Activated CD8-positive, alpha-beta memory T cell treated with anti-CD3 and anti-CD28 coated beads for 48 hours (primary cell): ENCODE data around the gene HNRNPM.

Source experiments
- DNase-seq, 3 experiments: peaks; one replicate each; pipeline ENCODE4 v3.0.0-alpha.2; 2020; ENCODE audit warnings: low read depth in 2 of 3, low spot score in 2 of 3

Gene HNRNPM

GRCh38 chr19:8484331-8484894, 39.6 kb downstream of the HNRNPM start:
- no peak for DNase-seq

- no peak for DNase-seq
These were observed 41.0 kb downstream of the HNRNPM start for GRCh38 chr19:8485561-8486371.

GRCh38 chr19:8486661-8487136, 41.9 kb downstream of the HNRNPM start:
- DNase-seq: no peak

GRCh38 chr19:8487137-8487851, 42.5 kb downstream of the HNRNPM start:
- no peak for DNase-seq

GRCh38 chr19:8488365-8488764, 43.6 kb downstream of the HNRNPM start:
- DNase-seq: no peak

- DNase-seq: no peak
These were observed 45.0 kb downstream of the HNRNPM start for GRCh38 chr19:8489561-8490394.

- DNase-seq: no peak
These were observed 45.6 kb downstream of the HNRNPM start for GRCh38 chr19:8490395-8490760.

- no peak for DNase-seq
These were observed 46.1 kb downstream of the HNRNPM start for GRCh38 chr19:8490873-8491272.

GRCh38 chr19:8491574-8491973, 46.8 kb downstream of the HNRNPM start:
- no peak for DNase-seq

GRCh38 chr19:8494158-8494557, 49.4 kb downstream of the HNRNPM start:
- DNase-seq: no peak

GRCh38 chr19:8498295-8498694, 53.5 kb downstream of the HNRNPM start:
- no peak for DNase-seq

GRCh38 chr19:8499048-8499833, 54.5 kb downstream of the HNRNPM start:
- DNase-seq: no peak

- DNase-seq: no peak
These were observed 55.4 kb downstream of the HNRNPM start for GRCh38 chr19:8500158-8500557.

GRCh38 chr19:8501516-8501915, 56.7 kb downstream of the HNRNPM start:
- DNase-seq: no peak

GRCh38 chr19:8501981-8502380, 57.2 kb downstream of the HNRNPM start:
- DNase-seq: no peak

- DNase-seq: no peak
These were observed 58.7 kb downstream of the HNRNPM start for GRCh38 chr19:8503510-8503909.

GRCh38 chr19:8504171-8504570, 59.4 kb downstream of the HNRNPM start:
- DNase-seq: no peak

GRCh38 chr19:8504919-8505318, 60.1 kb downstream of the HNRNPM start:
- DNase-seq: no peak

- DNase-seq: peak in 2 of 3 experiments; percentile 62 to 79
These were observed 61.1 kb downstream of the HNRNPM start for GRCh38 chr19:8505680-8506401.
